ENCODE data around the gene DEDD.
A peak's percentile ranks its signal among the peaks of the same experiment; 100 is the strongest.

Gene DEDD

DNA sequence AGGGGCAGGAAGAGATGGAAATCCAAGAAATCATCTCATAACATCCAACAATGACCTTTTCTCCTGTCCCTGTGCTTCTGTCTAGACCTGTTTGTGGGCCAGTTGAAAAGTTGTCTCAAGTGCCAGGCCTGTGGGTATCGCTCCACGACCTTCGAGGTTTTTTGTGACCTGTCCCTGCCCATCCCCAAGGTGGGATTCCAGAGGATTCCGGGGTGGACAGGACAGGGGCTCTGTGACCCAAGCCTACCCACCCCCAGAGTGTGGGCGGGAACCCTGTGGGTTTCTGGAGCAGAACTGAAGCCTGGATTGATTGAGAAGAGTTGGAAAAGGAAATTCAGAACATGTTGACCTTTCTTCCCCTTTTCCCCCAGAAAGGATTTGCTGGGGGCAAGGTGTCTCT lies 31.3 kb upstream of the DEDD start:
- ATAC-seq (no peak), DNase-seq (no peak)

- ATAC-seq (no peak), DNase-seq (no peak)
Measured at GRCh38 chr1:161162806-161163205, 30.3 kb upstream of the DEDD start.

GRCh38 chr1:161162052-161162451 lies 29.6 kb upstream of the DEDD start:
- ATAC-seq (no peak), DNase-seq (no peak)

- no peak for ATAC-seq
- no peak for DNase-seq
Measured at GRCh38 chr1:161161652-161162051, 29.2 kb upstream of the DEDD start.

- ATAC-seq (no peak), DNase-seq (no peak)
Measured at GRCh38 chr1:161160671-161161145, 28.2 kb upstream of the DEDD start.

GRCh38 chr1:161159913-161160243 lies 27.4 kb upstream of the DEDD start:
- no peak for ATAC-seq
- no peak for DNase-seq

- DNase-seq (peak; percentile 95), ATAC-seq (peak; percentile 88)
Measured at GRCh38 chr1:161159087-161159912, 26.8 kb upstream of the DEDD start, which contains the start of gene USP21. TSS of gene USP21 (plus strand) at chr1:161159500. CDS start at chr1:161160641, 1,141 bp downstream.

DNA sequence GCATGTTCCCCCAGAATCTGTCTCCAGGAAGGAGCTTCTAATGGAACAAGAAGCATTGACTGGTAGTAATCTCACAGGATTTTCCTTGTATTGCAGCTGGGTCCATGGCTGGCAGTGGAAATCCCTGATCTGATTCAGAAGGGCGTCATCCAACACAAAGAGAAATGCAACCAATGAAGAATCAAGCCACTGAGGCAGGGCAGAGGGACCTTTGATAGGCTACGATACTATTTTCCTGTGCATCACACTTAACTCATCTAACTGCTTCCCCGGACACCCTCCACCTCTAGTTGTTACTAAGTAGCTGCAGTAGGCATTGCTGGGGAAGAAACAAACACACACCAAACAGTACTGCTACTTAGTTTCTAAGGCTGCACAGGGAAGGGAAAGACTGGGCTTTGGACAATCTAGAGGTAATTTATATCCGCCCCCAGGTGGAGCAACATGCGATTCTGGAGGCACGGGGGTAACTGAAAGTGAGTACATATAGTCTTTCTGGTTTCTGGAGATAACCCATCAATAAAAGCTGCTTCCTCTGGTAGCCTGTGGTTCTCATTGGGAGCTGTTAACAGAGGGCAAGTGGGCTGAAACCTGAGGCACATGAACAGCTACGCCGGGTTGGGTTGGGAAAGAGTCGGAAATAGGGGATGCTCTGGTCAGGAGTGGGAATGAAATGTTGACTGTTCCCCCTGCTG lies 26.0 kb upstream of the DEDD start:
- ATAC-seq = no peak
- no peak for DNase-seq

GRCh38 chr1:161157867-161158266 lies 25.4 kb upstream of the DEDD start:
- DNase-seq = no peak
- ATAC-seq = no peak

DNA sequence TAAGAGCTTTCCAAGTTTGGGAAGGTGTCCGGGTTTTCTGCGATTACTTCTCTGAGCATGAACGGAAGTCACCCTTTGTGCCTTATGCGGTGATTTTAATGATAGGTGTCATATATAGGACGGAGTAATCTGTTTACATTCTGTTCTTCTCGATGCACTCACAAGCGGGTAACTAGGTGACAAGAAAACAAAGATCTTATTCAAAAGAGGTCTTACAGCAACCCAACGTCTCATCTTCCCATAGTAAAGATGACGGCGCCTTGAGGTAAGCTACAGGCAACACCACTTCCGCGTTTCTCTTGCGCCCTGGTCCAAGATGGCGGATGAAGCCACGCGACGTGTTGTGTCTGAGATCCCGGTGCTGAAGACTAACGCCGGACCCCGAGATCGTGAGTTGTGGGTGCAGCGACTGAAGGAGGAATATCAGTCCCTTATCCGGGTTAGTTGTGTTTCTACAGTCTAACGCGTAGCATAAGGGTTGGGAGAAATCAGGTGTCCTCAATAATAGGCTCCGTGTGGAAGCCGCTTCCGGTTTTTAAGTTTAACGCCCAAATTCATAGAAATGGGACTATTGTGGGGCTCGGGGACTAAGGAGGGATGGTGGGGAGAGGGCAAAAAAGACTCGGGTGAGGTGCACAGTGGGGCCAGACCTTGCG lies 21.3 kb upstream of the DEDD start, which contains the start of gene UFC1:
Gene UFC1 (plus strand): TSS at position 297 of the 656 bp plus-strand sequence. CDS start 20 bp downstream, at position 317.
- ATAC-seq (peak; percentile 92), DNase-seq (peak; percentile 79)

DNA sequence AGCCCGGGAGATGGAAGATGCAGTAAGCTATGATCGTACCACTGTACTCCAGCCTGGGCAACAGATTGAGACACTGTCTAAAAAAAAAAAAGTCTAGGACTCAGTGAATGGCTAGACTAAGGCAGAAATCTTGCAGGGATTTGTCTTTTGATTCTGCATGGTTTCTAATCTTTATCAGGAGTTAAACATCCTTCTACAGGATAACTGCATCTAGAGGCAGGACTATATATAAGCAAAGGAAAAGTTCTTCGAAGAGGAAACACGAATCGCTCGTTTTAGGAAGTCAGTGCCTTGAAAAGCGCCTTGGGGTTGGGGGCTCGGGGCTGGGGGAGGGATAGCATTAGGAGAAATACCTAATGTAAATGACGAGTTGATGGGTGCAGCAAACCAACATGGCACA lies 20.7 kb upstream of the DEDD start:
- ATAC-seq = no peak
- DNase-seq = no peak

DNA sequence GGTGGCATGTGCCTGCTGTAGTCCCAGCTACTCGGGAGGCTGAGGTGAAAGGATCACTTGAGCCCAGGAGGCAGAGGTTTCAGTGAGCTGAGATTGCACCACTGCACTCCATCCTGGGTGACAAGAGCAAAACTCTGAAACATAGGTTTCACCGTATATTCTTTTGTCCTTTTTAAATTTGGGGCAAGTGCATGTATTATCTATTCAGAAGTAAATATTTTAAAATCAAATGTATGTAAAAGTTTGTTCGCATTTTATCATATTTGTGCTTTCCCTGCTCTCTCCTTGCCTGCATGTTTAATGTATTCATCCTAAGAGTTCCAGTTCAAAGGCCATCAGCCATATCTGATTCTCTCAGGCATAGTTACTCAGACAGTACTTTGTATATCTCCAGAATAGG lies 13.4 kb upstream of the DEDD start:
- DNase-seq = no peak
- ATAC-seq = no peak

DNA sequence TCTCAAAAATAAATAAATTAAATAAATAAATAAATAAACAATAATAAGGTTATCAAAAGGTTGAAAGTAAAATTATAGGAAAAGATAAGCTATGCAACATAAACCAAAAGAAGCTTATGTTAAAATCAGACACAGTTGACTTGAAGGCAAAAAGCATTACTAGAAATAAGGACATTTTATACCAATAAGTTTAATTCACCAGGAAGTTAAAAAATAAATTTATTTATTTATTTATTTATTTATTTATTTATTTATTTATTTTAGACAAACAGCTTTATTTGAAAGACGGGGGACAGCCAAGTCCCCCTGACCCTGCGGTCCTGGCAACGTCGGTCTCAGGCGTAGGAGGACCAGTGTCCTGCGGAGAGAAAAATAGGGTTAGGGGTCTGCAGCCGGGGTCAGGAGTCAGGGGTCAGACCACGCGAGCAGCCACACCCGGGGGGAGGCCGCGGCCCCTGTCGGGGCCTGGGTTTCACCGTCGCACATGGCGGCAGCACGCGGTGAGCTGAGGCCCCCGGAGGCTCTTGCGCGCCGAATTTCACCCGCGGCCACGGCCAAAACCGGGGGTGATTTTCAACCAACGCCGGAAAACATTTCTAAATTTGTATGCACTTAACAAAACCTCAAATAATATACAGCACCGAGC lies 8.4 kb upstream of the DEDD start:
- ATAC-seq (no peak), DNase-seq (no peak)

- no peak for ATAC-seq
- DNase-seq = peak; percentile 53
Measured at GRCh38 chr1:161139766-161140165, 7.3 kb upstream of the DEDD start.

DNA sequence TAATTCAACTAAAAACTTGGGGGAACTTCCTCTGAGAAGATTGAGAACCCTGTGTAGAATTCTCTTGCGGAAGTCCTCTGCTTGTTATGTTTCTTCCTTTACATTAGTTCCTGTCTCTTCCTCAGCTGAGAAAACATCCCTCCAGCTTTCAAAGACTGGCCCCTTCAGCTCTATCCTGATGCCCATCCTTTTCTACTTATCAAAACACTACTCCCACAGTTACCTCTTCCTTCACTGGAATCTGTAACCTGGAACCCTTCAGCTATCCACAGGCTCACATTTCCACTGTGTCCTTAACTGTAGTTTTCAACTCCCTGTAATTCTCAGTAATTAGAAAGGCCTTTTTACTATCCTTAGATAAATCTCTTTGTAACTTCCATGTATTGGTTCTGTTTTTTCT lies 6.0 kb upstream of the DEDD start:
- DNase-seq (no peak), ATAC-seq (no peak)

GRCh38 chr1:161137881-161138280 lies 5.4 kb upstream of the DEDD start:
- DNase-seq = no peak

DNA sequence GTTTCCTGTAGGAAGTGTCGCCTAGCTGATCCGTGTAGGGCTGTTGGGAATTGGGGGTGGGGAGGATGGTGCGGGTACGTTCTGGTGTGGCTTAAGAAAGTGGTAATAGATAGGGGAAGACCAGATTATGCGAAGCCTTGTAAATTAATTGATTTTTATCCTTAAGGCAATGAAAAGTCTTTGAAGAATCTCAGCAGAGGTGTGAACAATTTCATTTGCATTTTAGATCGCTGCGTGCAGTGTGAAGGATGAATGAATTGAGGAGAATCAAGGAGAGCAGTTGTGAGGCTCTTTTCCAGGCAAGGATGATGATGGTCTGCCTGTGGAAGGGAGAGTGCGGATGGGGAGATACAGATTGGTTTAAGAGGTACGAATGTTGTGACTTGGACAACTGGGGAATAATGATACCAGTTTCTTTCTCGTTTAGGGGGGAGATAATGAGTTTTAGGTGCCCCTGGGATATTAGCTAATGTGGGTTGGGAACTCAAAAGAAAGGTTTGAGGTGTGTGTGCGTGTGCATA lies 813 bp upstream of the DEDD start:
- ATAC-seq = no peak

More at GRCh38 chr1:161137881-161138280, 5.4 kb upstream of the DEDD start:
- ATAC-seq = no peak

GRCh38 chr1:161131523-161132409 lies 701 bp downstream of the DEDD start:
- DNase-seq = no peak
- no peak for ATAC-seq

More for the DNA sequence above, 813 bp upstream of the DEDD start:
- no peak for DNase-seq

GRCh38 chr1:161130266-161130665 lies 2.2 kb downstream of the DEDD start:
- no peak for DNase-seq
- no peak for ATAC-seq

DNA sequence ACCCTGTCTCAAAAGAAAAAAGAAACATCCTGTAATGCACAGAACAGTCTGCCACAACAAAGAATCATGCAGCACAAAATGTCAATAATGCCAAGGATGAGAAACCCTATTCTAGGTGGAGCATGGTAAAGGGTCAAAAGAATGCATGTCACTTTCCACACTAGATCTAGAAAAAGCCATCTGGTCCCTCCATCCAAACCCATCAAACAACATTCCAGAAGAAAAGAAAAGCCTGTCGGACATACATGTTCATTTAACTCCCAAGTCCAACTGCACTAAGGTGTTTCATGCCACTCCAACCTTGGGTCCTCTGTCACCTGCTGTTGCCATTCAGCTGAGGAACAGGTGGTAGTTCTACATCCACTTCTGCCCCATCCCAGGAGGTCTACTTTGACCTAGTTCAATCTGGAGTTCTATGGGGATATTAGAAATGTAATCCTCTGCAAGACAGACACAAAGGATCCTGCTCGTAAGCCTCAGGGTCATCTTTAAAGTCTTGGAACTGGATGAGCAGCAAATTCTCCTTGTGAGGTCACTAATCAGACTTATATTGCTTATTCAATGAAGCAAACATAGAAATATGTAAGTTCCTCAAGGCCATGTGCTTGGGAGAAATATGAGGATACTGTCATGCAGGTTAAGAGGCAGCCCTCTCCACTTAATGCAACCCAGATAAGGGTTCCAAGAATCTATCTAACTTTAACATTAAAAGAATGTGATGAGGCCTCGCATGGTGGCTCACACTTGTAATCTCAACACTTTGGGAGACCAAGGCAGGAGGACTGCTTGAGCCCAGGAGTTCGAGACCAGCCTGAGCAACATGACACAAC lies 3.7 kb downstream of the DEDD start:
- no peak for DNase-seq
- ATAC-seq = no peak

All from stimulated activated naive CD8-positive, alpha-beta T cell treated with anti-CD3 and anti-CD28 coated beads, Interleukin-15, Interleukin-2, amounts not matched to agents 100 U/mL and 50 U/mL, for 24 hours (primary cell).